T-helper 2 cell (primary cell): ENCODE measurements around the gene SIL1.
"Not testable (repeated sequence)": the region's sequence is repeated elsewhere in the genome, so short reads cannot be mapped to it uniquely, and the experiment has no call there.

Experiments
- DNase-seq, 5 experiments: peaks; one replicate each; pipeline versions ENCODE4 v3.0.0 to v3.0.0-alpha.2; 2012 to 2022

Gene SIL1

GRCh38 chr5:139199321-139199720 is 1.2 kb upstream of the SIL1 start:
- DNase-seq, result no peak

- no peak for DNase-seq
These were observed 1.7 kb downstream of the SIL1 start for GRCh38 chr5:139196296-139196956.

GRCh38 chr5:139194486-139194885 is 3.7 kb downstream of the SIL1 start:
- DNase-seq, result no peak

GRCh38 chr5:139193928-139194327 is 4.2 kb downstream of the SIL1 start:
- peak in 1 of 5 experiments; percentile 35 for DNase-seq

- not testable (repeated sequence) for DNase-seq
These were observed 5.3 kb downstream of the SIL1 start for GRCh38 chr5:139192906-139193305.

DNA sequence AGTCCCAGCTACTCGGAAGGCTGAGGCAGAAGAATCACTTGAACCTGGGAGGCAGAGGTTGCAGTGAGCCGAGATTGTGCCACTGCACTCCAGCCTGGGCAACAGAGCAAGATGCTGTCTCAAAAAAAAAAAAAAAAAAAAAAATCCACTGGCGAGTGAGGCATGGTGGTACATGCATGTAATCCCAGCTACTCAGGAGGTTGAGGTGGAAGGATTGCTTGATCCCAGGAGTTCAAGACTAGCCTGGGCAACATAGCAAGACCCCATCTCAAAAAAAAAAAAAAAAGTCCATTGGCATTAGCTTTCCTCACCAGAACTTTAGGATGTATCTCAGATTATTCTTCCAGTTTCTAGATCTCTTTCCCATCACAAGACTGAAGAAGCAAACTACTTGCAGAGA is 6.2 kb downstream of the SIL1 start:
- DNase-seq, result not testable (repeated sequence)

- DNase-seq, result no peak
These were observed 8.0 kb downstream of the SIL1 start for GRCh38 chr5:139190125-139190524.

DNA sequence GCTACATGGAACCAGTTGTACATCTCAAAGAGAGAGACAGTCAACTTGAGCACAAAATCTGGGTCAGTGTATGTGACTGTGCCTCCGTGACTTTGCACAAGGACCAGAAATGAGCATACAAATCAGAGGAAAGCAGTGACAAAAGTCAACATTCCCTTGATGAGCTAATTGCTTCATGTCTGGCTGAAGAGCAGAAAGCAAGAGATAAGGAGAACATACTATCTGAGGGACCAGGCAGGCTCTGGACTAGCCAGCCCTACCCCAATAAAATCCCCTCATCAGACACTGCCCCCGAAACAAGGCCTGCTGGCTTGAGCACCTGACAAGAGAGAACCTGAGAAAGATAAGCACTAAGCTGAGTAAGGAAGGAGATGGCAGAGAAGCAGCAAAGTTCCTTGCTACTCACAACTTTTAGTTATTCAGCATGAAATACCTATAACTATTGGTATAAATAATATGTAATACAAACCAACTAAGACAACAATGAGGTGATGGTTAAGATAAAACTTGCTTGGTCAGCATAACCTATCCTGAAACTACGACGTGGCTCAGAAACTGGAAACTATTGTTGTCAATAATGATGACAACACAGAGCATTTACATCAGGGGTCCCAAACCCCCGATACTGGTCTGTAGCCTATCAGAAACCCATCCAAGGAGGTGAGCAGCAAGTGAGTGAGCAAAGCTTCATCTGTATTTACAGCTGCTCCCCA is 9.5 kb downstream of the SIL1 start:
- DNase-seq, result no peak

DNA sequence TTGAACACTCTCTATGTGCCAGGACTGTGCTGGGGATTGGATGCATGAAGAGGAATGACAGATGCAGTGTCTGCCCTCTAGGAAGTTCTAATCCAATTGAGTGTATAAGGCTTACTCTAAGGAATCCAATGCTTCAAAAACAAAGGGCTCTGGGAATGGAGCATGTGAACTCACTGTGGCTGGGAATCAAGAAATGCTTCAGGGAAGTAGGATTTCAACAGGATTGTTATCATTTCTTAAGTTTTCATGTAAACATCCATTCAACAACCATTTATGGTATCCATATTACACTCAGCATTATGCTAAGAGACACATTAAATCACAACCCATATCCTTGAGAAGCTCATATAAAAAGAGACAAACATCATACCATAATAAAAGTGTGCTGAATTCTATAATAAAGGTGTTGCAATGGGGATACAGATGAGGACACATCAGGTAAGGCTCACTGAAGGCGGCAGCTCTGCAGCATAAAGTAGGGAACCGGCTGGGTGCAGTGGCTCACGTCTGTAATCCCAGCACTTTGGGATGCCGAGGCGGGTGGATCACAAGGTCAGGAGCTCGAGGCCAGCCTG is 11.3 kb downstream of the SIL1 start:
- no peak for DNase-seq

DNA sequence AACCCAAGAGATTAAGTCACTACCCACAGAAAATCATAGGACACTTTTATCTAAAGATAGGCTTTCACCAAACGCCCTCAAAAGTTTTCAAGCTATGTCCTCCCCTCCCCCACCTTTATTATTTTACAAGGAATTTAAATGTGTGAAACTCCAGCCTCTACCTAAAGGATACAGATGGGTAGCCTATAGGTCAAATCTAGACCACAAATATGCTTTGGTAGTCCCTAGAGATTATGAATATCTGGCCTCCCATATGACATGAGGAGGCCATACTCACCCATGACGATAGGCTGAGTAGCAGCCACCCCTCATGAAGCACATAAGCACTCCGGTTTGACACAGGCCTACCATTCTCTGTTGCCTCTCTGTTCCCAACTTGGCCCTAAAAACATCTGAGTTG is 11.9 kb downstream of the SIL1 start:
- DNase-seq, result no peak

GRCh38 chr5:139185589-139185988 is 12.6 kb downstream of the SIL1 start:
- no peak for DNase-seq

GRCh38 chr5:139183502-139183901 is 14.7 kb downstream of the SIL1 start:
- DNase-seq, result no peak

GRCh38 chr5:139182528-139183296 is 15.5 kb downstream of the SIL1 start:
- no peak for DNase-seq

GRCh38 chr5:139181835-139182452 is 16.2 kb downstream of the SIL1 start:
- no peak for DNase-seq

- DNase-seq, result no peak
These were observed 16.8 kb downstream of the SIL1 start for GRCh38 chr5:139181322-139181730.

- DNase-seq, result no peak
These were observed 17.3 kb downstream of the SIL1 start for GRCh38 chr5:139180850-139181249.

DNA sequence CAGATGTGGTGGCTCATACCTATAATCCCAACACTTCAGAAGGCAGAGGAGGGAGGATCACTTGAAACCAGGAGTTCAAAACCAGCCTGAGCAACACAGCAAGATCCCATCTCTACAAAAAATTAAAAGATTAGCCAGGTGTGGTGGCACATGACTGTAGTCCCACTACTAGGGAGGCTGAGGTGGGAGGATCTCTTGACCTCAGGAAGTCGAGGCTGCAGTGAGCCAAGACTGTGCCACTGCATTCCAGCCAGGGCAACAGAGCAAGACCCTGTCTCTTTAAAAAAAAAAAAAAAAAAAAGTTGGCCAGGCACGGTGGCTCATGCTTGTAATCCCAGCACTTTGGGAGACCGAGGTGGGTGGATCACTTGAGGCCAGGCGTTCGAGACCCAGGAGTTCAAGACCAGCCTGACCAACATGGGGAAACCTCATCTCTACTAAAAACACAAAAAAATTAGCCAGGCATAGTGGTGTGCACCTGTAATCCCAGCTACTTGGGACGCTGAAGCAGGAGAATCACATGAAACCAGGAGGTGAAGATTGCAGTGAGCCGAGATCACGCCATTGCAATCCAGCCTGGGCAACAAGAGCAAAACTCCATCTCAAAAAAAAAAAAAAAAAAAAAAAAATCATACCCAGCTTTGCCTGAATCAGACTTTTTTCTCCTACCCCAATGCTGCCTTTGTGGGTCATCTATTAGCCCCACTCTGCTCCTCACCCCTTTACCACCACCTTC is 18.2 kb downstream of the SIL1 start:
- DNase-seq, result not testable (repeated sequence)

DNA sequence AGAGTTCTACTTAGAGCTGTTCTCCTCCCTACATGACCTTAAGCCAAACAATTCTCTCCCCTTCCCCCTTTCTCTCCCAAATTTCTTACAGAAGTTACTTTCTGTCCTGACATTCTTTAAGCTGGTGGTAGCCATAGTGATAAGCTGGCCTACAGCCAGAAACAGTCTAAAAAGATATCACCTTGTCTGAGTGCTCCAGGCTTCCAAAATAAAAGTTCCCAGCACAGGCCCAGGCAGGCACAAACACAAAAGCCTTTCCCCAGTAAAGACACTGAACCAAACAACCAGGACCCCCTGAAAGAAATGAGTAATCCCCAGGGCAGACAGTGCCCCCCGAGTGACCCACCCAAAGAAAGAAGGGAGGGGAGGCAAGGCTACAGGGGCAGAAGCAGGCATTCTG is 19.2 kb downstream of the SIL1 start:
- DNase-seq, result no peak

GRCh38 chr5:139178589-139178917 is 19.6 kb downstream of the SIL1 start:
- DNase-seq, result no peak

DNA sequence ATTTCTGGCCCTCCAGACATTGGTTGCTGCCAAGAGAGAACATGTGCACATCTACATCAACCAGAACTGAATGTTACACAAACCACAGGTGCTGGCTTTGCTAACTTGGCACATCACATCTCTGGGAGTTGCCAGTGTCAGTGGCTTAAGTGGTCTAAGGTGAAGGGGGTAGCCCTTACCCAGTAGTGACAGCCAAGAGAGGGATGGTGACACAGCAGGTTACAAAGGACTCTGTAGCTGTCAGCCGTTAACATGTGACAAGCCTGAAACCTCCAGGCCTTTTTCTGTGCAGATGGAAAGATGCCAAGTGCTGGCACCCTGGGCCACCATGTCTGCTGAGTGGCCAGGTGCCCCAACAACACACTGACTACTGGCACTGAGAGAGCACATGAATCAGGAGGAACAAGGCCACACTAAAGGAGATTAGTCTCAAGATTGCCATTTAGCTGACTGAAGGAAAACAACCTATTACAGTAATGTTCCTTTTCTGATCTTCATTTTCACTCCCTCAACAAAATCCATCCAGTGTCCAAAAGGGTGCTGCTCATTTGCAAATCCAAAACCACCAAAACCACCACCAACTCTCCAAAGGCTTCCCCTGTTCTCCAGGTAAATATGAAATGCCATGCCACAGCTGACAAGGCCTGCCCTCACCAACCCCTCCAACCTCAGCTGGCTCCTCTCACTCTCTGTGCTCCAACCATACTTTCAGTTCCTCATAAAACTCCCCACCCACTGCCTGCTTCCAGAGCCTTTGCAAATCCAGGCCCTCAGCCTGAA is 20.2 kb downstream of the SIL1 start:
- no peak for DNase-seq

- not testable (repeated sequence) for DNase-seq
These were observed 20.9 kb downstream of the SIL1 start for GRCh38 chr5:139177281-139177680.
